Measurements from ENCODE around the gene CNTNAP5.

The CNTNAP5 gene

DNA sequence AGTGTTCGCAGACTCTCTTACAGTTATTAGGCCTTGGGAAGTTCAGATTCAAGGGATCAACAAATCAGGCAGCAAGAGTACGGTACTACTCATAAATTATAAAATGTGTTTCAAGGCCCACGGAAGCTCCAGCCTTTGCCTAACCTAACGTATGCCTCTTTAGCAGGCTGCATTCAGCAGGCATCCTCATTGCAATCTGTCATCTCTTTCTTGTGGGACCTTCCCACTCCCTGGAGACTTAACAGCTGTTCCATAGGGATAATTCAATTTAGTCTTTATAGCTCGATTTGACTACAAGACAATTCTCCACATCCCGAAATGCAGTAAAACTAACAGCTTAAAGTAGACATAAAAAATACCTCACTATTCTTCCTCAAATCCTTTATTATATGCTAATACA, 453.7 kb downstream of the CNTNAP5 start:
- DNase-seq (ENCODE audit: low spot score) = no peak

DNA sequence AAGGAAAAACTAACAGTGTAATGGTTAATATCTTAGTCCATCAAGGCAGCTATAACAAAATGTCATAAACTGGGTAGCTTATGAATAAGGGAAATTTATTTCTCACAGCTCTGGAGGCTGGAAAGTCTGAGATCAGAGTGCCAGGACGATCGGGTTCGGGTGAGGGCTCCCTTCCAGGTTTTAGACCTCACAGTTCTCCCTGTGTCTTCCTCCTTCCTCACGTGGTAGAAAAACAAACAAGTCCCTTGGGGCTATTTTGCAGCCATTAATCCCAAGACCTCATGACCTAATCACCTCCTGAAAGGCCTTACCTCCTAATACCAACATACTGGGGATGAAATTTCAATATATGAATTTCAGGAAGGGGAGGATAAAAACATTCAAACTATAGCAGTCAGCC, 455.9 kb downstream of the CNTNAP5 start:
- DNase-seq (ENCODE audit: low spot score) = no peak

DNA sequence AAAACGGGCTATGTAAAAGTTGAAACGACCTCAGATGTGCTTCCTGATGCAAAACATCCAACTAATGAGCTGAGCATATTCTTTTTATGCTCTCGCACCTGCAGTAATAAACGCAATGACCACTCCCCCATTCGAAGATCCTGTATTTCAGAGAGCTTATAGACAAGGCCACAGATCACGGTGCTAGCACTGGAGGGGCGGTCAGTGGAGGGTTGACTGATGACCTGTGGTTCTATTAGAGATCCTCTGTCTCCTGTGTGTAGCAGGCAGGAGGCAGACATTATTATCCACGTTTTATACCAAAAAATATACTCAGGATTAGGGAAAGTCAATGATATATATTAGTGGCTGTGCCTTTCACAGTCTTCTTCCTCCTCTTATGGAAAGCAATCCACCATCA, 457.0 kb downstream of the CNTNAP5 start:
- no peak for DNase-seq (ENCODE audit: low spot score)

DNA sequence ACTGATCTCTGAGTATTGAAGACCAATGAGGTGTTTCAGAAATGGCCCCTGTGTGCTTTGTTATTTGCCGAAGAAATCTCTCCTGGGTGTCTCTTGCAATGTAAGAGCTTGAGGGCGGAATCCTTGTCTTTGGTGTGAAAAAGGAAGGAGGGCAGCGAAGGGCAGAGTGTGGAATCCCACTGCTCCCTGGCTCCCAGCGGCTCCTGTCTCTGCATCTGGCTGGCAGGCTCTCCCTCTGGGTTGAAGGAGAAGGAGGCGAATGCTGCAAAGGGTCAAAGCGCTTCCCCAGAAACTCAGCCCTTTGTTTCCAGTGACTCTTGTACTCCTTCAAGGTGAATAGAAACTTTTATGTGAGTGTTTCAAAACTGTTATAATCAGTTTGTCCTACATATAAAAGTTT, 457.5 kb downstream of the CNTNAP5 start:
- DNase-seq (ENCODE audit: low spot score) = no peak

DNA sequence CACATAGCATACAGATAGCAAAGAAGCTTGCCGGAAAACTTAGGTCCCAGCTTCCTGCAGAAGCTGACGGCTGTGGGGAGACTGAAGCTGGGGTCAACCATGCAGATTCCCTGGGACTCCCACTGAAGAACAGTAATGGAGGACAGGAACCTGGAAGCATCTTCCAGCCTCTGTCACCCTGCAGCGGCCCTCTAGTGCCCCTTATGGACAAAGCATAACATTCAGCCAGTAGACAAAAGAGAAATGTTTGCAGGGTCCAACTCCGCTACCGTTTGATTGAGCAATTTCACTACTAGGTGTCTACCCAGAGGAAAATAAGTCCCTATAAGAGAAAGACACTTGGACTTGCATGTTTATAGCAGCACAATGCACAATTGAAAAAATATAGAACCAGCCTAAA, 460.6 kb downstream of the CNTNAP5 start:
- no peak for DNase-seq (ENCODE audit: low spot score)

GRCh38 chr2:124489686-124490085, 464.6 kb downstream of the CNTNAP5 start:
- no peak for DNase-seq (ENCODE audit: low spot score)

DNA sequence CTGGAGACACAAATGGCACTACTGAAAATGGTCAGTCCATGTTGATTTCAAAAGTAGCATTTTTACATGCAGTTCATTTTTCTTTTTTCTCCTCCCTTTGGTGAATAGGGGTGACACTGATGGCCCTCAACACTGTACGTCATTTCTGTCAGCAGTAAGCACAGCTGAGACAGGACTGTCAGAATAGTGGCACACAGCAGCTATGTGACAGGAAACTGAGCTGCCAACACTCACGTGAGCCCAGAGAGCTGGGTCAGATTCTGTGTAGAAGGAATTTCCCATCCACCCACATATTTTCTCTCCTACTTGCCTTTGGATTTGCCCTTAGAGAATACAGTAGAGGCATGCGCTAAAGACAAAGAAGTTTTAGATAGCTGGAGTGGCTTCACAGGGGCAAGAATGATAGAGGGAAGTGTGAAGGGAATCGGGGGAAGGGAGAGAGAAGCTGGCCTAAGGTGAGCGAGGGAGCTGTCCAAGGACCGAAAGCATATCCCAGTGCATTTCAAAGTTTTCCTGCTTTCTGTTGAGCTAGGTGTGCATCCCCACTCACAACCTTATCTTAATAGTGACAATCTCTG, 476.6 kb downstream of the CNTNAP5 start:
- DNase-seq (ENCODE audit: low spot score) = no peak

DNA sequence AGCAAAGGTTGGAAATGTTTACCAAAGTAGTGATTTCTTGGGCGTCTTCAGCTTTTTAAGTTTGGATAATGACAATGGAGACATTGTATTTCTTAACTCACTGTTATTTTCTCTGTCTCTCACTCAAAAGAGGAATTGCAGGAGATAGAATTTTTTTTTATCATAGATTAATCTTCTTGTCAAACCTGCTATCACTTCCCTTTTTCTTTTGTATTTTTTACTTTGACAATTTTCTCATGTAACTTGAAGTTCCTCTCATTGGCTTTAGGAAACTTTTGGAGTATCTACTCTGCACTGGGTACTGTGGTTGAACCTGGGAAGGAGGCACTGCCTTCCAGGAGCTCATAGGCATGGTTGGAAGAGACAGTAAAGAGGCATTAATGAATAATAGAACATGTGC, 489.1 kb downstream of the CNTNAP5 start:
- DNase-seq (ENCODE audit: low spot score) = no peak

DNA sequence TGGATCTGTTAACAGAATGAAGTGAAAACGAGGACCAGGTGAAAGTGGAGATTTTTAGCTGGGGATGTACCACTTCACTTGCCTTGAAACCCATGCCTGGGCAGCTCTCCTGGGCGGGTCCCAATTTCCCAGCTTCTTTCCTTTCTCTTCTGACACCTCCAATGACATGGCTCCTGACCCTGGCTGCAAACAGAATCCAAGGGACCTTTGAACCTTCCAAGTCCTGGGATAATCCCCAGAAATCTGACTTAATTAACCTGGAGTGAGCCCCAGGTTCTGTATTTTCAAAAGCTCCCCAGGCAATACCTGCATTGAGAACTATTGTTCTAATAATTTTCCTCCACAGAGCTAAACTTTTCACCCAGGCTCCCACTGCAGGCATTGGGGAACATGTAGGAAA, 495.9 kb downstream of the CNTNAP5 start:
- no peak for DNase-seq (ENCODE audit: low spot score)

- no peak for DNase-seq (ENCODE audit: low spot score)
Measured at GRCh38 chr2:124523096-124523495, 498.0 kb downstream of the CNTNAP5 start.

GRCh38 chr2:124524155-124524915, 499.2 kb downstream of the CNTNAP5 start:
- no peak for DNase-seq (ENCODE audit: low spot score)

DNA sequence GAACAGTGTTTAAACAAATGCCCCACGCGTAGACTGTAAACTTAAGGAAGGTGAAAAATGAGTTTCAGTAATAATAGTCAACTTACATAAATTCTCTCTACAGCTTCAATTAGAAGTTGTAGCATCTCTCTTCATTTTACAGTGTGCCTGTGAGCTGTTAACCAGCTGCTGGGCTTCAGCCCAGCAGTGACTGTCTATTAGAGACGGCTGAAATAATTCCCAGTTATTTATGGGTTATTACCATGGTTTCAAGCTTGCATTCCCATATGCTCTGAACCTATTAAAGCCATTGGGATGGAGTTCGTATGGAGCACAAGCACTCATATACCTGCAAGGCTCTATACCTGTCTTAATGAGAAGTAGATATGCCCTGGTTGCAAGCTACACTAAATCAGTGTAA, 501.1 kb downstream of the CNTNAP5 start:
- DNase-seq (ENCODE audit: low spot score) = no peak

GRCh38 chr2:124530203-124530602, 505.1 kb downstream of the CNTNAP5 start:
- DNase-seq (ENCODE audit: low spot score) = no peak

DNA sequence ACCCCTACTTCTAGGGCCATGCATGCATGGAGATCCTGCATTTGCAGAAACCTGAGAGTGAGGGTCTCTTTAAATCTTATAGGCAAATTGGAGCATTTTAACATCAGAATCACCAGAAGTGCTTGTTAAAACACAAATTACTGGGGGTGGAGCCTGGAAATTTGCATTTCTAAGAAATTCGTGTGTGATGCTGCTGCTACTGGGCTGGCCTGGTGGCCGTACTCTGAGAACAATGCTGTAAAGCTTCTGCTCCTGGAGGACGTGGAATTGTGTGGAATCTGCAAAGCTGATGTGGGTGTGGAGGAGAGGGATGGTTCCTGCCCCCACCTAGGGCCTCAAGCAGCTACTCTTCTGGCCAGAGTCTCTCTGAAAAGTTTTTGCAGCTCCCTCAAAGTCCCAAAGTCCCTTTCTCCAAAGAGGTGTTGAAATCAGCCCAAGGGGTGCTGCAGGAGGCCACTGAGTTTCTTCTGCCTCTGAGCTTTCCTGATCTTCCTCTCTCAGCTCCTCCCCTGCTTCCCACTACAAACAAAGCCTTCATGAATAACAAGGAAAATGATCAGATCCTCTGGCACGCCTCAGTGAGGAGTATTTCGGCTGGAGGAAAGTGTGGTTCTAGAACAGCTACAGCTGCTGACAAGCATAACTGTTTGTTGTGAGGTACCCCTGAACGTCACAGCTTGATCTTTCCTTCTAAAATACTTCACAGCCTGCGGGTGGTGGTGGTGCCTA, 508.3 kb downstream of the CNTNAP5 start:
- DNase-seq (ENCODE audit: low spot score) = no peak

- no peak for DNase-seq (ENCODE audit: low spot score)
Measured at GRCh38 chr2:124534028-124534427, 508.9 kb downstream of the CNTNAP5 start.

DNA sequence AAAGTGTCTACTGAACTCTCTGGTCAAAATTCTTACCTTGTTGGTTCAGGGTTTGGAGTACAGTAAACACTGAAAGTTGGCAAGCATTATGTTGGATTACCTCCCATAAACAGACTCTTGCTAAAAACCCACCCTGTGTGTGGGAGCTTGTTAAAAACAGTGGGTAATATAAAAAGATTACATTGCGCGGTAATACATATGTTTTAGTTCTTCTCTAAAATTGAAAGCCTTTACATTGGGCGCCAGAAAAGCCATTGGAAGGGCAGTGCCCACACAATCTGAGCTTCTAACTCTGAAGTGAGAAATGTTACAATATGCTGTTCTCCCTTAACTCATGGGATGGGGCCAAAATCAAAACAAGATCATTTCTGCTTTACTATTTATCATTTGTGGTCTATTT, 510.7 kb downstream of the CNTNAP5 start:
- DNase-seq (ENCODE audit: low spot score) = no peak

- DNase-seq (ENCODE audit: low spot score) = no peak
Measured at GRCh38 chr2:124536591-124536990, 511.5 kb downstream of the CNTNAP5 start.

GRCh38 chr2:124538549-124538948, 513.5 kb downstream of the CNTNAP5 start:
- no peak for DNase-seq (ENCODE audit: low spot score)

DNA sequence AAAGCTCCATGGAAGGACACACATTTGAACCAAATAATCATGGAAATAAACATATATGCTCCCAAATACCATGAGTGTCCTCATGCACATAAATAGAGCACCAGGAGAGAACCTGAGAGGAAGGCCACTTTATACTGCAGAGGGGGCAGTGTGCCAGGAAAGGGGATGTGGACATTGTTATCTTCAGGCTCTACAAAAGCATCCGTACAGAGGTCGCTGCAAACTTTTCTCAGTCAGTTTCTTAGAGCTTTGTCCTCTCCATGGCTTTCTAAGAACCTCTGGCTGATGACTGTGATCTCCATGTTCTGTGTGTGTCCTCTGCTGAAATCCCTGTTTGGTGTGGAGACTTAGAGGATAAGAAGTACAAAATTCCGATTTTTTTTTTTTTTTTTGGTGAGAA, 515.7 kb downstream of the CNTNAP5 start:
- no peak for DNase-seq (ENCODE audit: low spot score)

GRCh38 chr2:124542932-124543640, 518.0 kb downstream of the CNTNAP5 start:
- no peak for DNase-seq (ENCODE audit: low spot score)

DNA sequence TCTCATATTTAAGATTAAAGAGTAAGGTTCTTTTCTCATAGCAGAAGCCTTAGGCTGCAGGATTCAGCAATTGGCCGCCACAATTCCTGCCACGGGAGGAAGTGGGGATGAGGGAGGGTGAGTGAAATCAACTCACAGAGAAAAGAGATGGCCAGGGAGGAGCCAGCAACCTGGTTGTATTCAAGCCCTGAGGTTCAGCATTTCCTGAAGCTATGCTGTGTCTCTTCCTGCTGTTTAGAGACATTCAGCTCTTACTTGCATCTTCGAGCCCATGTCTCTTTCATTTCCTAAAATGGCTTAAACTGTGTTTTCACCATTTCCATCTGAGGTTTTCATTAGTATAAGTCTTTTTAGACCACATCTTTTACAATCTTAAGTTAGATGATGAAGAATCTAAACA, 522.6 kb downstream of the CNTNAP5 start:
- no peak for DNase-seq (ENCODE audit: low spot score)

DNA sequence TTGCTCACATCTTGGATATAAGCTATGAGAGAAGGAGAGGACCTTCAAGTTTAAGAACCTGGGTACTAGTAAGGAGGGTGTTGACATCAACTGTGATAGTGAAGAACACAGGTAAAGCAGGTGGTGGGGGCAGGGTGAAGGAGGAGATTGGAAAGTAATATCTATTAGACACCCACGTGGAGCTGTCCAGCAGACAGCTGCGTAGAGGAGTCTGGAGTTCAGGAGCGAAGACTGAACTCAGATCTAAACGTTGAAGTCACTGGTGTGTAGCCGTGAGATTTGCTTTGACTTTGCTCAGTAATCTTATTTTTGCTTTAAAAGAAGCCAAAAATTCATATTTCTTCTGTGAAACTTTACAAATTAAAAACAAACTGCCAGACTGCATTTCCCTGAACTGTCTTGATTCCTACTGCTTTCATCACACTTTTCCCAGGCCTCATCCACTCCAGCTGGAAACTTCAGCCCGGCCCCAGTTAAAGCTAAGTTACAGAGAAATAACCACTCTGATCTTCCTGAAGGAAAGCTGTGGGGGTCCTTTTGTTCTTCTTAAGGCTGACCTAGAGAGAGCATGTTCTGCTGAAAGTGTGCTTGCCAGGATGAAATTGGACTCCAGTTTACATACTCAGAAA, 533.3 kb downstream of the CNTNAP5 start:
- no peak for DNase-seq (ENCODE audit: low spot score)
